H1 (cell line): ENCODE results near the gene MANBA. TPM values are rescaled to one million over a fixed set of nuclear protein-coding genes. Genes with fewer than 3 reads are reported as not detected.

Experiments used
- CTCF ChIA-PET: fragments of 300-600 bp; sonication (Branson Sonifier 250); formaldehyde crosslinking; loops from one replicate; lab custom pipeline; 2021; ENCODE audit not compliant: partially characterized antibody; lab: Charles Lee
- POLR2A ChIA-PET: fragments of 300-600 bp; sonication (Branson Sonifier 250); formaldehyde crosslinking; loops from one replicate; lab custom pipeline; 2021; ENCODE audit warnings: inconsistent platforms; ENCODE audit not compliant: partially characterized antibody; lab: Charles Lee
- DNase-seq, 2 experiments: peaks; one replicate each; pipeline versions ENCODE4 v3.0.0 to v3.0.0-alpha.2; 2010 to 2022; ENCODE audit warnings: low spot score in 2 of 2, low read depth in 1 of 2, mixed read lengths in 1 of 2
- FAIRE-seq: peaks from 2 replicates; lab custom pipeline; 2011; peaks lifted over from hg19 to GRCh38; lab: Jason Lieb, UNC
- H2AFZ ChIP-seq: 2 replicates; pipeline ENCODE4 v1.8.1; 2012; ENCODE audit warnings: low read length, inconsistent platforms
- H2AK5ac ChIP-seq: 2 replicates; pipeline ENCODE4 v1.6.1; 2013; ENCODE audit warnings: low read depth, low read length
- H2BK120ac ChIP-seq: replicated peaks from 2 replicates; pipeline ENCODE3; 2013; ENCODE audit warnings: low read depth, low read length, inconsistent platforms
- H2BK12ac ChIP-seq: 2 replicates; pipeline ENCODE4 v1.6.1; 2013; ENCODE audit warnings: low read depth, low read length
- H2BK15ac ChIP-seq: 2 replicates; pipeline ENCODE4 v1.6.1; 2013; ENCODE audit warnings: low read length
- H2BK20ac ChIP-seq: 2 replicates; pipeline ENCODE4 v1.6.1; 2013; ENCODE audit warnings: low read length
- H2BK5ac ChIP-seq: 2 replicates; pipeline ENCODE4 v1.6.1; 2013; ENCODE audit warnings: low read depth, low read length
- H3K14ac ChIP-seq: 2 replicates; pipeline ENCODE4 v1.6.1; 2013; ENCODE audit warnings: inconsistent platforms; ENCODE audit not compliant: insufficient read length
- H3K18ac ChIP-seq: 2 replicates; pipeline ENCODE4 v1.6.1; 2013; ENCODE audit warnings: low read length; ENCODE audit errors: extremely low read depth
- H3K23ac ChIP-seq: 2 replicates; pipeline ENCODE4 v1.6.1; 2013; ENCODE audit warnings: inconsistent platforms; ENCODE audit not compliant: insufficient read length
- H3K23me2 ChIP-seq: 2 replicates; pipeline ENCODE4 v1.6.1; 2013; ENCODE audit warnings: low read depth, low read length
- H3K27ac ChIP-seq: 2 replicates; pipeline ENCODE4 v1.6.1; 2011; ENCODE audit warnings: low read depth, low read length, inconsistent platforms
- H3K27me3 ChIP-seq, 4 experiments: replicated peaks in 1 of 4; 1 replicate in 1 of 4; 2 replicates in 3 of 4; pipeline versions ENCODE4 v1.6.1 to v1.8.1; 2011 to 2013; ENCODE audit warnings: low read length in 3 of 4, mild to moderate bottlenecking in 3 of 4, inconsistent platforms in 2 of 4, mixed read lengths in 2 of 4, moderate library complexity in 1 of 4; ENCODE audit not compliant: control insufficient read depth in 3 of 4, insufficient read depth in 3 of 4; ENCODE audit errors: extremely low read depth in 1 of 4
- H3K36me3 ChIP-seq, 4 experiments: 2 replicates each; pipeline versions ENCODE4 v1.6.1 to v1.8.1; 2011 to 2013; ENCODE audit warnings: mild to moderate bottlenecking in 4 of 4, low read length in 3 of 4, moderate library complexity in 2 of 4, control low read depth in 1 of 4, inconsistent platforms in 1 of 4; ENCODE audit not compliant: insufficient read depth in 4 of 4, control insufficient read depth in 2 of 4
- H3K4ac ChIP-seq: replicated peaks from 2 replicates; pipeline ENCODE3; 2013; ENCODE audit warnings: low read length, low read depth, mixed read lengths, inconsistent platforms; ENCODE audit not compliant: insufficient read length
- H3K4me1 ChIP-seq, 4 experiments: replicated peaks in 1 of 4; 1 replicate in 1 of 4; 2 replicates in 3 of 4; pipeline versions ENCODE4 v1.6.1 to v1.8.1; 2011 to 2013; ENCODE audit warnings: low read length in 3 of 4, inconsistent platforms in 2 of 4, mixed read lengths in 1 of 4; ENCODE audit not compliant: insufficient read depth in 4 of 4, control insufficient read depth in 3 of 4
- H3K4me2 ChIP-seq, 2 experiments: 2 replicates each; pipeline versions ENCODE4 v1.6.1 to v1.8.1; 2011 to 2013; ENCODE audit warnings: low read depth in 2 of 2, low read length in 2 of 2, control low read depth in 1 of 2, inconsistent platforms in 1 of 2, mild to moderate bottlenecking in 1 of 2; ENCODE audit not compliant: insufficient read depth in 1 of 2
- H3K4me3 ChIP-seq, 4 experiments: fragments of 200-600, 300-600 bp in 1 of 4; sonication (generic), shearing (Covaris generic), sonication (Bioruptor Twin) in 1 of 4; 2 replicates each; pipeline versions ENCODE4 v1.5.1 to v1.8.1; 2011 to 2016; ENCODE audit warnings: low read length in 4 of 4, low read depth in 3 of 4, control low read depth in 2 of 4, inconsistent platforms in 2 of 4, mild to moderate bottlenecking in 2 of 4, mixed read lengths in 1 of 4, moderate library complexity in 1 of 4; ENCODE audit not compliant: insufficient read depth in 2 of 4; ENCODE audit errors: extremely low read depth in 1 of 4
- H3K56ac ChIP-seq: replicated peaks from 2 replicates; pipeline ENCODE3; 2013; ENCODE audit warnings: low read depth, mild to moderate bottlenecking, mixed read lengths, low read length, inconsistent platforms; ENCODE audit not compliant: insufficient read length
- H3K79me1 ChIP-seq: 2 replicates; pipeline ENCODE4 v1.6.1; 2013; ENCODE audit warnings: low read depth, low read length, control low read depth
- H3K79me2 ChIP-seq, 2 experiments: 2 replicates each; pipeline versions ENCODE4 v1.6.1 to v1.8.1; 2012 to 2013; ENCODE audit warnings: low read length in 2 of 2, mild to moderate bottlenecking in 2 of 2, inconsistent platforms in 1 of 2; ENCODE audit not compliant: insufficient read depth in 2 of 2, control insufficient read depth in 1 of 2
- H3K9ac ChIP-seq, 4 experiments: replicated peaks in 1 of 4; 1 replicate in 1 of 4; 2 replicates in 3 of 4; pipeline versions ENCODE4 v1.6.1 to v1.8.1; 2011 to 2013; ENCODE audit warnings: low read depth in 3 of 4, low read length in 3 of 4, control low read depth in 2 of 4, mild to moderate bottlenecking in 2 of 4, moderate library complexity in 2 of 4, inconsistent platforms in 1 of 4; ENCODE audit errors: extremely low read depth in 1 of 4
- H3K9me3 ChIP-seq, 2 experiments: 2 replicates each; pipeline versions ENCODE4 v1.6.1 to v1.8.1; 2012 to 2013; ENCODE audit warnings: mild to moderate bottlenecking in 2 of 2, moderate library complexity in 2 of 2, control low read depth in 1 of 2, inconsistent platforms in 1 of 2, low read depth in 1 of 2, low read length in 1 of 2, mixed read lengths in 1 of 2; ENCODE audit not compliant: insufficient read depth in 2 of 2
- H4K20me1 ChIP-seq, 2 experiments: replicated peaks in 1 of 2; 2 replicates each; pipeline versions ENCODE3 to v1.8.1; 2011 to 2013; ENCODE audit warnings: inconsistent platforms in 2 of 2, low read length in 2 of 2, mild to moderate bottlenecking in 1 of 2; ENCODE audit not compliant: insufficient read depth in 2 of 2, control insufficient read depth in 1 of 2
- H4K5ac ChIP-seq: 2 replicates; pipeline ENCODE4 v1.6.1; 2013; ENCODE audit warnings: low read length, low read depth, mixed read lengths, inconsistent platforms; ENCODE audit not compliant: insufficient read length
- H4K8ac ChIP-seq: 2 replicates; pipeline ENCODE4 v1.8.0; 2013; ENCODE audit warnings: mild to moderate bottlenecking, moderate library complexity, low read length, inconsistent platforms; ENCODE audit not compliant: insufficient read depth; ENCODE audit errors: extremely low read depth
- H4K91ac ChIP-seq: replicated peaks from 2 replicates; pipeline ENCODE3; 2013; ENCODE audit warnings: low read length, mixed read lengths, inconsistent platforms; ENCODE audit not compliant: insufficient read length
- KDM1A ChIP-seq: fragments of 200-600, 300-600 bp; sonication (generic); IDR thresholded peaks from 2 replicates; pipeline ENCODE4 v1.7.1; 2016; ENCODE audit warnings: mild to moderate bottlenecking, low read length, borderline replicate concordance
- TBP ChIP-seq: IDR thresholded peaks from 2 replicates; pipeline ENCODE4 v1.6.1; 2011; ENCODE audit warnings: low read depth, low read length, improper control_type of control experiment
- WGBS, 2 experiments: shearing (Covaris generic) in 1 of 2; methylation state at CpG; one replicate each; pipeline versions ENCODE4 v1.1.6 to v1.1.7; 2013 to 2015; ENCODE audit warnings: low lambda C conversion rate in 2 of 2, mixed read lengths in 2 of 2, inconsistent platforms in 1 of 2, low coverage in 1 of 2, missing lambda C conversion rate in 1 of 2; ENCODE audit not compliant: insufficient replicate concordance in 2 of 2, insufficient coverage in 1 of 2, insufficient read length in 1 of 2; ENCODE audit errors: extremely low coverage in 1 of 2, missing lambda C conversion rate in 1 of 2; 5-methylcytosine and 5-hydroxymethylcytosine counted together
- polyA plus RNA-seq, 7 experiments: library from polyadenylated mRNA; depleted of rRNA in 3 of 7; stranded (reverse) in 5 of 7; unstranded in 2 of 7; fragments of >200 nt in 5 of 7; fragments of 200-250 nt in 2 of 7; gene quantifications; 1 replicate in 5 of 7; 2 replicates in 1 of 7; 4 replicates in 1 of 7; pipeline versions ENCODE4 v1.2.1 to v1.2.3, GENCODE V29; 2011 to 2013; ENCODE audit warnings: missing spikeins in 2 of 7, mixed read lengths in 2 of 7
- total RNA-seq: library from RNA; stranded (reverse); fragmentation: NEBNext Ultra II Directional; extraction: Animal tissue kit (Norgen Biotek cat#: 25700); gene quantifications from 2 replicates; pipeline ENCODE4 v1.2.1, GENCODE V29; 2021

Gene MANBA
- total and polyA plus RNA-seq, 2 of the 8 experiments (the other 6 are each of a cell fraction or from before 2014, with no cell fraction given) = 22.9 to 27.8 TPM

GRCh38 chr4:102734591-102735385, 26.0 kb downstream of the MANBA start:
- POLR2A ChIA-PET = interaction anchor here (1.0 to 1.3 kb wide), 2 partner anchors 10 to 93 kb away, joined by 4 to 6 read pairs; partner anchors contain the start of gene UBE2D3
- no peak for TF ChIP-seq KDM1A
- TF ChIP-seq TBP = no peak

More at GRCh38 chr4:102734591-102735385, 26.0 kb downstream of the MANBA start:
- no peak overlapping the region for H2AFZ ChIP-seq
- peaks cover 0 to 2% (median 0%) of the 10 kb centered on the region in 4 experiments; a peak in 1 of 8 replicates for H3K36me3 ChIP-seq
- H4K20me1 ChIP-seq = peaks cover 0 to 8% of the 10 kb centered on the region in 2 experiments
- no peak overlapping the region for H4K8ac ChIP-seq
- no peaks in the 10 kb centered on the region for H3K23me2 ChIP-seq
- no peaks in the 10 kb centered on the region for H3K27me3 ChIP-seq
- no peak overlapping the region for H3K4me2 ChIP-seq
- H4K5ac ChIP-seq = no peak overlapping the region
- peaks cover 6% of the 10 kb centered on the region; the same call in 1 of the 2 replicates for H3K79me1 ChIP-seq
- no peak for DNase-seq
- no peak overlapping the region for H3K14ac ChIP-seq
- no peaks in the 10 kb centered on the region for H3K9me3 ChIP-seq
- H3K4me3 ChIP-seq = no peak overlapping the region
- 87% methylated on average over 5 of the region's 5 CpGs; no CpG with 5 or more reads in 1 of the 2 experiments for WGBS, 2 experiments
- no peak overlapping the region for H3K23ac ChIP-seq
- H3K27ac ChIP-seq = no peak overlapping the region
- no peak overlapping the region for H4K91ac ChIP-seq
- H2BK15ac ChIP-seq = no peak overlapping the region
- no peak overlapping the region for H3K18ac ChIP-seq
- CTCF ChIA-PET = interaction anchor here (1.2 to 1.8 kb wide), 3 partner anchors 18 to 30 kb away, joined by 3 to 6 read pairs (median 4); partner anchors contain the start of gene MANBA
- 0 out of 7 replicates have a peak, but pooled peaks cover 0 to 2% (median 0%) of the 10 kb centered on the region in 4 experiments for H3K4me1 ChIP-seq
- no peak overlapping the region for H3K56ac ChIP-seq
- H3K9ac ChIP-seq = no peak overlapping the region
- H2BK20ac ChIP-seq = no peak overlapping the region
- no peak overlapping the region; the same call in 1 of the 2 replicates for H2BK5ac ChIP-seq
- H3K79me2 ChIP-seq = peaks cover 5 to 40% of the 10 kb centered on the region in 2 experiments; a peak in 3 of 4 replicates
- no peak overlapping the region for H2AK5ac ChIP-seq
- no peak overlapping the region for H2BK12ac ChIP-seq
- no peak overlapping the region for H2BK120ac ChIP-seq
- no peak for FAIRE-seq
- no peak overlapping the region for H3K4ac ChIP-seq
